Measurements from ENCODE around the gene CORO1C.
"Not testable (repeated sequence)": the region's sequence is repeated elsewhere in the genome, so short reads cannot be mapped to it uniquely, and the experiment has no call there.

CORO1C gene

DNA sequence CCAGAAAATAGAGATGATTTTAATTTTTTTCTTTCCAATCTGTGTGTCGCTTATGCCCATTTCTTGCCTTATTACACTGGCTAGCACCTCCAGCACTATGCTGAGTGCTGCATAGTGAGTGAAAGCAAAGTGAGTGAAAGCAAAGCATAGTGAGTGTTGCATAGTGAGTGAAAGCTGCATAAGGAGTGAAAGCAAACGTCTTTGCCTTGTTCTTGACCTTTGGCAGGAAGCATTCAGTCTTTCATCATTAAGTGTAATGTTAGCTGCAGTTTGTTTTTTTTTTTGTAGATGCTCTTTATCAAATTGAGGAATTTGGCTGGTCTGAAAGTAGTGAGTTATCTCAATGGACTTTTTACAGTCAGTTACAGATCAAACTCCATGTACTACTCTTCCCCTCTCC is 6.9 kb upstream of the CORO1C start:
- TF ChIP-seq, protein P1, sequence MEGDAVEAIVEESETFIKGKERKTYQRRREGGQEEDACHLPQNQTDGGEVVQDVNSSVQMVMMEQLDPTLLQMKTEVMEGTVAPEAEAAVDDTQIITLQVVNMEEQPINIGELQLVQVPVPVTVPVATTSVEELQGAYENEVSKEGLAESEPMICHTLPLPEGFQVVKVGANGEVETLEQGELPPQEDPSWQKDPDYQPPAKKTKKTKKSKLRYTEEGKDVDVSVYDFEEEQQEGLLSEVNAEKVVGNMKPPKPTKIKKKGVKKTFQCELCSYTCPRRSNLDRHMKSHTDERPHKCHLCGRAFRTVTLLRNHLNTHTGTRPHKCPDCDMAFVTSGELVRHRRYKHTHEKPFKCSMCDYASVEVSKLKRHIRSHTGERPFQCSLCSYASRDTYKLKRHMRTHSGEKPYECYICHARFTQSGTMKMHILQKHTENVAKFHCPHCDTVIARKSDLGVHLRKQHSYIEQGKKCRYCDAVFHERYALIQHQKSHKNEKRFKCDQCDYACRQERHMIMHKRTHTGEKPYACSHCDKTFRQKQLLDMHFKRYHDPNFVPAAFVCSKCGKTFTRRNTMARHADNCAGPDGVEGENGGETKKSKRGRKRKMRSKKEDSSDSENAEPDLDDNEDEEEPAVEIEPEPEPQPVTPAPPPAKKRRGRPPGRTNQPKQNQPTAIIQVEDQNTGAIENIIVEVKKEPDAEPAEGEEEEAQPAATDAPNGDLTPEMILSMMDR (IDR thresholded peaks at IDR 0.05; ENCODE audit: low read depth, low read length, missing control alignments): no peak
- H3K4me3 ChIP-seq (ENCODE audit: low read depth, low read length): no peak overlapping the region
- no peak for DNase-seq (ENCODE audit: low read depth)

DNA sequence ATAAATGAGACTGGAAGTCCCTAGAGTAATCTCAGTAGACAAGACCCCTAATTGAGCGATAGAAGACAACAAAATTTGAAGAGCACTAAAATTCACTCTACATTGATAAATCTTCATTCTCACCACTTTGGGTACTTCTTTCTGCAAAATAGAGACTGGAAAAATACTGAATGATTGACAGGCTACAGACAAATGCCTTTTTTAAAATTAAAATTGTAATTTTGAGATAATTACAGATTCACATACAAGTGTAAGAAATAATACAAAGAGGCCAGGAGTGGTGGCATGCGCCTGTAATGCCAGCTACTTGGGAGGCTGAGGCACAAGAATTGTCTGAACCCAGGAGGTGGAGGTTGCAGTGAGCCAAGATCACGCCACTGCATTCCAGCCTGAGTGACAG is 4.5 kb upstream of the CORO1C start:
- TF ChIP-seq, protein P1 (IDR thresholded peaks at IDR 0.05; ENCODE audit: low read depth, low read length, missing control alignments): no peak
- H3K4me3 ChIP-seq (ENCODE audit: low read depth, low read length): no peak overlapping the region
- no peak for DNase-seq (ENCODE audit: low read depth)

DNA sequence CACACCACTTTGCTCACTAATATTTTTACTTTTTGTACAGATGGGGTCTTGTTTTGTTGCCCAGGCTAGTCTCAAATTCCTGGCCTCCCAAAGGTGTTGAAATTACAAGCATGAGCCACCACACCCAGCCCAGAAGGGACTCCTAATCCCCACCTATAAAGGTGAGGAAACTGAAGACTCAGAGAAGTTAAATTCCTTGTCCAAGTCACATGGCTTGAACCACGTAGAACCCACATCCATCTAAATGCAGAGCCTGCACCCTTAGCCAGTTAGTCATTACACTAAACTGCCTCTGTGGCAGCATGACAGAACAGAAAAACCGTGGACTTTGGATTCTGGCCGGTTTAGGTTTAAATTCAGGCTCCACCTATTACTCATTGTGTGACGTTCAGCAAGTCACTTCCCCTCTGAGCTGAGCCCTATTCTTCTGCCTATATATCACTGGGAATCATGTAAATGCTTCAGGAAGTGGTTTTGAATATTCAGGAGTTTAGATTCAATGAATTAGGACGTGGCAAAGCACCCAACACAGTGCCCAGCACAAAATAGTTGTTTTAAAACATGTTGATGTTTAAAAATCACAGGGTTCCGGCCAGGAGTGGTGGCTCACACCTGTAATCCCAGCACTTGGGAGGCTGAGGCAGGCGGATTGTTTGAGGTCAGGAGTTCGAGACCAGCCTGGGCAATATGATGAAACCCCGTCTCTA is 3.0 kb upstream of the CORO1C start:
- no peak for DNase-seq (ENCODE audit: low read depth)
- no peak overlapping the region for H3K4me3 ChIP-seq (ENCODE audit: low read depth, low read length)
- TF ChIP-seq, protein P1 (IDR thresholded peaks at IDR 0.05; ENCODE audit: low read depth, low read length, missing control alignments): no peak

DNA sequence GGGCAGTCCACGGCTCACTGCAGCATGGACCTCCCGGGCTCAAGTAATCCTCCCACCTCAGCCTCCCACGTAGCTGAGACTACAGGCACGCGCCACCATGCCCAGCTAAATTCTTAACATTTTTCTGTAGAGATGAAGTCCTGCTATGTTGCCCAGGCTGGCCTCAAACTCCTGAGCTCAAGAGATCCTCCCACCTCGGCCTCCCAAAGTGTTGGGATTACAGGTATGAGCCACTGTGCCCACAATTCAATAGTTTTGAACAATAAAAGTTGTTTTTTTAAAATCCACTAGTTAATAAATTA is 1.9 kb upstream of the CORO1C start:
- not testable (repeated sequence) for DNase-seq (ENCODE audit: low read depth); H3K4me3 ChIP-seq (ENCODE audit: low read depth, low read length)

DNA sequence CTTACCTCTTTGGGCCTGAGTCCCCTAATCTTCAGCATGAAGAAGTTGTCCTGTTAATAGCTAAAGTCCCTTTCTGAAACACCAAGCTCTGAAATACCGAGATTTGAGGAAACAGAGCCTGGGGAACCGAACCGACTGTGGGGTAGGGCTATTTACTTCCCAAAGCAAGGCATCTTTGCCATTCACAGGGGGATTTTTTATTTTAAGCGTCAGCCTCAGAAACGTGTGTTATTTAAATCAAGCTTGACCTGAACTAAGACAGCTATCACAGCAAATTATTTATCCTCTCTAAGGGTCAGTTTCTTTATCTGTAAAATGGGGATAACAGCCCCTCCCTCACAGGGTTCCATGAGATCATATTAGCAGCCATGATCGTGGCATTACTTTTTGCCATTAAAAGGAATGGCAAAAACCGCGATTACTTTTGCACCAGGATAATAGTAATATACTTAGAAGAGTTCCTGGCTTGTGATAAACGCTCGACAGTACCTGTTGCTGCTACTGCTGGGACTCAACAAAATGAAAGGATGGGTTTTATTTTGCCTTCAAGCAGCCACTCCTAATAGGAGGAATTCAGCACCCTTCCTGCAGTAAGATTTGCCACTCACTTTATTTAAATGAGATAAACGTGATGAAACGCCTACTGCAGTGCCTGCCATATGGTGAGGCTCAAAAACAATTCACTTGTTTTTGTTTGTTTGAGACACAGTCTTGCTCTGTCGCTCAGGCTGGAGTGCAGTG is 1.3 kb upstream of the CORO1C start:
- no peak for DNase-seq (ENCODE audit: low read depth)
- peak overlapping the region; percentile 84 for H3K4me3 ChIP-seq (ENCODE audit: low read depth, low read length)
- TF ChIP-seq, protein P1 (IDR thresholded peaks at IDR 0.05; ENCODE audit: low read depth, low read length, missing control alignments): no peak

DNA sequence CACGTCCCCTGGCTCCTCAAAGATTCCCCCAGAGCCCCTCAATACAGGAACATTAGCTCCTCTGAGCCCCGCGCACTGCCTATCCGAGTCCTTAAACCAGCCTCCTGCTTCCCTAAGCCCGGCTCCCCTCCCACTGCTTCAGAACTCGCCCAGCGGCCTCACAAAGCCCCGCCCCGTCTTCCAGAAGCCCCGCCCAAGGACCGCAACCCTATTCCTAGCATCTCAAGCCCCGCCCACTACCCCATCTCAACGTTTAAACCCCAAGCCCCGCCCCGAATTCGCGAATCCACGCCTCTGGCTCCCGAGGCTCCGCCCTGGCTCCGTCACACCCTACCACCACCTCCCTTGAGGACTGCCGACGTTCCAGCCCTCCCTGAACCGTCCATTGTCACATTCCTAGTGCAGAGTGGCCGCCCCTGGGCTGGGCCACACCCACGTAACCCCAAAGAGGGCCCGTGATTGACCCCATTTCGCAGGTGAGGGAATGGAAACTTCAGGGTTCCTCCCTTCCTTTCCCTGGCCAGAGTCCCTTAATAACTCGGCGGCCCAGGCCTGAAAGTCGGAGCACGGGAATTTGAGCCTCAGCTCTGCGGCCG is 646 bp upstream of the CORO1C start:
- DNase-seq (ENCODE audit: low read depth): peak; percentile 88
- peak overlapping the region; percentile 84 for H3K4me3 ChIP-seq (ENCODE audit: low read depth, low read length)
- TF ChIP-seq, protein P1 (IDR thresholded peaks at IDR 0.05; ENCODE audit: low read depth, low read length, missing control alignments): no peak

DNA sequence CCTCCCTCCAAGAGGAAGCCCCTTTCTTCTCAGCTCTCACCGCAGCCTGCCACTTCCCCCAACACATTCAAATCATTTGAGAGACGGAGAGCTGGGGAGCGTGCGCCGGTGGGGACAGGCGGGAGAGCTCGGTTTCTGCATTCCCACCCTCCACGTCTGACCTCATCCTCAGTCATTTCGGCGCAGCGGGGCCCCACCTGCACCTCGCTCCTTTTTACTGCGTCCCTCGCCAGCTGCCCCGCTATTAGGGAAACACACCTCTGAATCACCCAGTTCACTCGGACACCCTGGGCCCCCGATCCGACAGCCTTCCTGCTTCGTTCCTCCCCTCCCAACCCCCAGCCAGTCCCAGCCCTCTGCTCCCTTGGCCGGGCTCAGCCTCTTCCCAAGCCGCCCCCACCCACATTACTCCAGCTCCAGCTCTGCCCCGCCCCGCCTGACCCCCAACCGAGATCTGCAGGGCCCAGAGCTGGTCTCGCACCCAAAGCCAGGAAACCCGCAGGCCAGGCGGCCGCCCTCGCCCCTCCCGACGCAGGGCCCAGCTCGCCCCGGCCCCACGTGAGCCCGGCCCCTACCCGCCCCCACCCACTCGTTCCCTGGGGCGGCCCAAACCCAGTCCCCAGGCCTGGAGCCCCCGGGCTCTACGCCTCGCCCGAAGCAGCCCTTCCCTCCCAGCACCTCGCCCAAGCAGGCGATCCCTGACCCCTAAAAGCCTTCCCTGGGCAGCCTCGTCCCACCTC is 783 bp downstream of the CORO1C start:
- DNase-seq (ENCODE audit: low read depth): no peak
- peak overlapping the region; percentile 84 for H3K4me3 ChIP-seq (ENCODE audit: low read depth, low read length)
- TF ChIP-seq, protein P1 (IDR thresholded peaks at IDR 0.05; ENCODE audit: low read depth, low read length, missing control alignments): no peak
